Osteoblast (primary cell): ENCODE measurements around the gene CACTIN. TPM values are rescaled to one million over a fixed set of nuclear protein-coding genes. Genes with fewer than 3 reads are reported as not detected.
"Not testable (repeated sequence)": the region's sequence is repeated elsewhere in the genome, so short reads cannot be mapped to it uniquely, and the experiment has no call there.

ENCODE experiments used
- DNase-seq: peaks from one replicate; pipeline ENCODE4 v3.0.0; 2011; ENCODE audit warnings: low spot score, mixed read lengths; ENCODE audit not compliant: insufficient read length; ENCODE audit errors: missing footprints
- H2AFZ ChIP-seq: 2 replicates; pipeline ENCODE4 v1.6.0; 2011; ENCODE audit warnings: mild to moderate bottlenecking, low read length
- H3K27ac ChIP-seq: 2 replicates; pipeline ENCODE4 v1.5.1; 2011; ENCODE audit warnings: mild to moderate bottlenecking, low read depth, low read length, moderate library complexity
- H3K27me3 ChIP-seq: 2 replicates; pipeline ENCODE4 v1.6.0; 2012; ENCODE audit warnings: mild to moderate bottlenecking, control low read depth, inconsistent platforms, low read length, moderate library complexity; ENCODE audit not compliant: insufficient read depth
- H3K36me3 ChIP-seq: 2 replicates; pipeline ENCODE4 v1.5.1; 2011; ENCODE audit warnings: mild to moderate bottlenecking, low read length, control low read depth, moderate library complexity; ENCODE audit not compliant: insufficient read depth
- H3K4me1 ChIP-seq: 2 replicates; pipeline ENCODE4 v1.5.1; 2011; ENCODE audit warnings: mild to moderate bottlenecking, low read length, control low read depth, moderate library complexity; ENCODE audit not compliant: insufficient read depth
- H3K4me2 ChIP-seq: 2 replicates; pipeline ENCODE4 v1.6.0; 2011; ENCODE audit warnings: mild to moderate bottlenecking, low read length; ENCODE audit not compliant: insufficient read depth
- H3K4me3 ChIP-seq: fragments of 200-600 bp; sonication (generic); 3 replicates; pipeline ENCODE4 v1.5.1; 2012; ENCODE audit warnings: mild to moderate bottlenecking, low read length, inconsistent platforms; ENCODE audit not compliant: insufficient read depth
- H3K79me2 ChIP-seq: 2 replicates; pipeline ENCODE4 v1.6.0; 2012; ENCODE audit warnings: mild to moderate bottlenecking, low read length, control low read depth, inconsistent platforms; ENCODE audit not compliant: insufficient read depth
- H3K9me3 ChIP-seq: 2 replicates; pipeline ENCODE4 v1.5.1; 2011; ENCODE audit warnings: low read depth, low read length, control low read depth
- H4K20me1 ChIP-seq: 2 replicates; pipeline ENCODE4 v1.6.0; 2012; ENCODE audit warnings: mild to moderate bottlenecking, low read length, control low read depth; ENCODE audit not compliant: insufficient read depth
- total RNA-seq: library from RNA; depleted of rRNA; stranded (reverse); fragments of >200 nt; gene quantifications from 2 replicates; pipeline ENCODE4 v1.2.3, GENCODE V29; 2012
- TF ChIP-seq, protein P1 (sequence below): IDR thresholded peaks from 2 replicates; pipeline ENCODE4 v1.5.1; 2011; ENCODE audit warnings: mild to moderate bottlenecking, low read depth, low read length, moderate library complexity; ENCODE audit errors: extremely low read depth

The CACTIN gene
- total RNA-seq, 1 donor: 19.9 TPM

GRCh38 chr19:3668331-3669081, 41.9 kb upstream of the CACTIN start:
- no peak overlapping the region for H3K4me3 ChIP-seq
- TF ChIP-seq, protein P1, sequence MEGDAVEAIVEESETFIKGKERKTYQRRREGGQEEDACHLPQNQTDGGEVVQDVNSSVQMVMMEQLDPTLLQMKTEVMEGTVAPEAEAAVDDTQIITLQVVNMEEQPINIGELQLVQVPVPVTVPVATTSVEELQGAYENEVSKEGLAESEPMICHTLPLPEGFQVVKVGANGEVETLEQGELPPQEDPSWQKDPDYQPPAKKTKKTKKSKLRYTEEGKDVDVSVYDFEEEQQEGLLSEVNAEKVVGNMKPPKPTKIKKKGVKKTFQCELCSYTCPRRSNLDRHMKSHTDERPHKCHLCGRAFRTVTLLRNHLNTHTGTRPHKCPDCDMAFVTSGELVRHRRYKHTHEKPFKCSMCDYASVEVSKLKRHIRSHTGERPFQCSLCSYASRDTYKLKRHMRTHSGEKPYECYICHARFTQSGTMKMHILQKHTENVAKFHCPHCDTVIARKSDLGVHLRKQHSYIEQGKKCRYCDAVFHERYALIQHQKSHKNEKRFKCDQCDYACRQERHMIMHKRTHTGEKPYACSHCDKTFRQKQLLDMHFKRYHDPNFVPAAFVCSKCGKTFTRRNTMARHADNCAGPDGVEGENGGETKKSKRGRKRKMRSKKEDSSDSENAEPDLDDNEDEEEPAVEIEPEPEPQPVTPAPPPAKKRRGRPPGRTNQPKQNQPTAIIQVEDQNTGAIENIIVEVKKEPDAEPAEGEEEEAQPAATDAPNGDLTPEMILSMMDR: no peak
- no peak overlapping the region for H3K4me2 ChIP-seq
- peaks cover 30% of the 10 kb centered on the region for H3K79me2 ChIP-seq
- peaks cover 15% of the 10 kb centered on the region for H3K4me1 ChIP-seq
- H3K36me3 ChIP-seq: peaks cover 8% of the 10 kb centered on the region
- no peak overlapping the region for H2AFZ ChIP-seq
- no peak overlapping the region for H3K27ac ChIP-seq
- no peaks in the 10 kb centered on the region for H3K9me3 ChIP-seq
- DNase-seq: no peak
- no peaks in the 10 kb centered on the region for H3K27me3 ChIP-seq
- H4K20me1 ChIP-seq: peaks cover 26% of the 10 kb centered on the region

DNA sequence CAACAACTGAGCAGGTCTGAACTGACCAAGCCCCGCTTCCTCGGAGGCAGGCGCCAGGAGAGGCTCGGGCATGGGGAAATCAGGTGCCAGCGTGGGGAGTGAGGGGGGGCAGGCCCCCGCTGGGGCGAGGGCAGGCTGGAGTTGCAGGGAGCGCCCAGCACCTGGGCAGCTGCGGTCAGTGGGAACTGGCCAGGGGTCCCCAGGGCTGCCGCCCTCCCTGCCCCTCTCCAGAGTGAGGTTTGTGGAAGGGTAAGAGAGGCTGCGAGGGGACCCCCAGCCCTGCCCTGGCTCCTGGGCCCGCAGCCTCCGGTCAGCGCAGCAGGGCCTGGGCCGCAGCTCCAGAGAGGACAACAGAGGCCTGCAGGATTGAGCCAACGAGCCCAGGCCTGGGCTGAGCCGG, 41.2 kb upstream of the CACTIN start:
- H3K79me2 ChIP-seq: peaks cover 25% of the 10 kb centered on the region
- peaks cover 8% of the 10 kb centered on the region for H3K36me3 ChIP-seq
- peaks cover 26% of the 10 kb centered on the region for H4K20me1 ChIP-seq
- H3K4me3 ChIP-seq: no peak overlapping the region
- DNase-seq: no peak
- peaks cover 15% of the 10 kb centered on the region for H3K4me1 ChIP-seq
- no peaks in the 10 kb centered on the region for H3K9me3 ChIP-seq
- no peak overlapping the region for H3K4me2 ChIP-seq
- TF ChIP-seq, protein P1: no peak
- no peaks in the 10 kb centered on the region for H3K27me3 ChIP-seq
- H3K27ac ChIP-seq: no peak overlapping the region
- H2AFZ ChIP-seq: no peak overlapping the region

GRCh38 chr19:3667037-3667638, 40.5 kb upstream of the CACTIN start:
- H3K36me3 ChIP-seq: peaks cover 8% of the 10 kb centered on the region
- H3K4me3 ChIP-seq: no peak overlapping the region
- no peak overlapping the region for H3K27ac ChIP-seq
- H3K4me1 ChIP-seq: peaks cover 15% of the 10 kb centered on the region
- no peak overlapping the region for H2AFZ ChIP-seq
- peaks cover 26% of the 10 kb centered on the region for H4K20me1 ChIP-seq
- TF ChIP-seq, protein P1: no peak
- H3K9me3 ChIP-seq: no peaks in the 10 kb centered on the region
- H3K79me2 ChIP-seq: peaks cover 19% of the 10 kb centered on the region
- H3K4me2 ChIP-seq: no peak overlapping the region
- H3K27me3 ChIP-seq: no peaks in the 10 kb centered on the region
- no peak for DNase-seq

- H3K9me3 ChIP-seq, H3K4me3 ChIP-seq: not testable (repeated sequence)
Observed at GRCh38 chr19:3666545-3666856, 39.9 kb upstream of the CACTIN start.

More at GRCh38 chr19:3666545-3666856, 39.9 kb upstream of the CACTIN start:
- H2AFZ ChIP-seq, H3K27ac ChIP-seq, DNase-seq, H3K27me3 ChIP-seq, H3K4me2 ChIP-seq: not testable (repeated sequence)
- Histone ChIP-seq H3K36me3 (peaks cover 10% of the 10 kb centered on the region), H3K4me1 (peaks cover 13% of the 10 kb centered on the region), H3K79me2 (peaks cover 16% of the 10 kb centered on the region), H4K20me1 (peaks cover 28% of the 10 kb centered on the region)
